ENCODE measurements around the gene TUT1. TPM values are rescaled to one million over a fixed set of nuclear protein-coding genes. Genes with fewer than 3 reads are reported as not detected.
"Not testable (repeated sequence)": the region's sequence is repeated elsewhere in the genome, so short reads cannot be mapped to it uniquely, and the experiment has no call there.

TUT1 gene
- total and polyA plus RNA-seq, 3 donors from 2014 or later = 24.3 to 30.0 (median 25.0) TPM

DNA sequence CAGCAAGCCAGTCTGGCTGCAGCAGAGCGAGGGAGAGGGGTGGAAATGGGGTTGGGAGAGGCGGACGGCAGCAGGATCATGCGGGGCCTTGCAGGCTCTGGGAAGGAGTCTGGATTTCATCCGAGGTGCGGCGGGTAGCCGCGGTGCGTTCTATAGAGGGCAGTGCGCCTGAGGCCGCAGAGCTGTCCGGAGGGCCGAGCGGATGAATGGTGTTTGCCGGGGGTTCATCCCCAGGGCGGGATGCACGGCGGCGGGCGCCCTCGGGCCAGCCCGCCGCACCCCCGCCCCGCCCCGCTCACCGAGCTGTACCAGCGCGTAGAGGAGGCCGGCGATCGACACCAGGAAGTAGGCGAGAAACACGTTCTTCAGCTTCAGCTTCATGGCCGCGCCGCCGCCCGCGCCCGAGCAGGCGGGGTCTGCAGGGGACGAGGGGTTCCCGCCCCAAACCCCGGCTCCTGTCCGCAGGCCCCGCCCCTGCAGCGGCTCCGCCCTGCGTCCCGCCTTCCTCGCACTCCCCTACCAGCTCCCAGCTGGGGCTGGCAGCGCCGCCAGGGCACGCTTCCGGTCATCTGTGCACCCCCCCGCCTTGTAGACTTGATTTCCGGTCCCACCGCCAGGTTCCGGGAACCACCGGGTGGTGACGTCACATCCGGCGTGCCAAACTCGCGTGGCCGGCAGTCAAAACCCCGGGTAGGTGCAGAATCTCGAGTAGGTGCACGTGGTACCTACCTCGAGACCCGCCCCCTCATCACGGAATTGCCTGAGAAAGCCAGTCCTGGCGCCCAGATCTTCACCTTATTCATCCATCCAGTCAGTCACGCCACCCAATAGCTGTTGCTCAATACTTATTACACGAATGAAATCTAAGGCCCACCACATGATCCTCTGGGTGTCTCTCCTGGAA, 30.5 kb upstream of the TUT1 start, which contains the start of gene B3GAT3:
B3GAT3 (minus strand) TSS at position 420 of the 904 bp plus-strand sequence; CDS start at position 381, 39 bp downstream.
- WGBS, 2 donors = 1% methylated on average over 18 to 76 of the region's 77 CpGs
- H3K36me3 ChIP-seq (ENCODE audit: low read depth, missing control alignments) = no peaks in the 10 kb centered on the region
- peak within 1 kb of the TSS; percentile 81 to 84 for H3K27ac ChIP-seq
- TF ChIP-seq, protein P1, sequence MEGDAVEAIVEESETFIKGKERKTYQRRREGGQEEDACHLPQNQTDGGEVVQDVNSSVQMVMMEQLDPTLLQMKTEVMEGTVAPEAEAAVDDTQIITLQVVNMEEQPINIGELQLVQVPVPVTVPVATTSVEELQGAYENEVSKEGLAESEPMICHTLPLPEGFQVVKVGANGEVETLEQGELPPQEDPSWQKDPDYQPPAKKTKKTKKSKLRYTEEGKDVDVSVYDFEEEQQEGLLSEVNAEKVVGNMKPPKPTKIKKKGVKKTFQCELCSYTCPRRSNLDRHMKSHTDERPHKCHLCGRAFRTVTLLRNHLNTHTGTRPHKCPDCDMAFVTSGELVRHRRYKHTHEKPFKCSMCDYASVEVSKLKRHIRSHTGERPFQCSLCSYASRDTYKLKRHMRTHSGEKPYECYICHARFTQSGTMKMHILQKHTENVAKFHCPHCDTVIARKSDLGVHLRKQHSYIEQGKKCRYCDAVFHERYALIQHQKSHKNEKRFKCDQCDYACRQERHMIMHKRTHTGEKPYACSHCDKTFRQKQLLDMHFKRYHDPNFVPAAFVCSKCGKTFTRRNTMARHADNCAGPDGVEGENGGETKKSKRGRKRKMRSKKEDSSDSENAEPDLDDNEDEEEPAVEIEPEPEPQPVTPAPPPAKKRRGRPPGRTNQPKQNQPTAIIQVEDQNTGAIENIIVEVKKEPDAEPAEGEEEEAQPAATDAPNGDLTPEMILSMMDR (IDR thresholded peaks at IDR 0.05) = peak in 2 of 3 experiments; percentile 27 to 30
- peak; percentile 20 for TF ChIP-seq POLR2A (IDR thresholded peaks at IDR 0.05)
- DNase-seq = peak; percentile 98
- H3K27me3 ChIP-seq = no peaks in the 10 kb centered on the region
- intact Hi-C loops (cut with DNase I; ENCODE audit: low total_unique reads) = no loop called here
- H3K9me3 ChIP-seq = no peaks in the 10 kb centered on the region
- peaks cover 7% of the 10 kb centered on the region for H3K4me1 ChIP-seq
- peak within 1 kb of the TSS; percentile 79 to 94 for H3K4me3 ChIP-seq

DNA sequence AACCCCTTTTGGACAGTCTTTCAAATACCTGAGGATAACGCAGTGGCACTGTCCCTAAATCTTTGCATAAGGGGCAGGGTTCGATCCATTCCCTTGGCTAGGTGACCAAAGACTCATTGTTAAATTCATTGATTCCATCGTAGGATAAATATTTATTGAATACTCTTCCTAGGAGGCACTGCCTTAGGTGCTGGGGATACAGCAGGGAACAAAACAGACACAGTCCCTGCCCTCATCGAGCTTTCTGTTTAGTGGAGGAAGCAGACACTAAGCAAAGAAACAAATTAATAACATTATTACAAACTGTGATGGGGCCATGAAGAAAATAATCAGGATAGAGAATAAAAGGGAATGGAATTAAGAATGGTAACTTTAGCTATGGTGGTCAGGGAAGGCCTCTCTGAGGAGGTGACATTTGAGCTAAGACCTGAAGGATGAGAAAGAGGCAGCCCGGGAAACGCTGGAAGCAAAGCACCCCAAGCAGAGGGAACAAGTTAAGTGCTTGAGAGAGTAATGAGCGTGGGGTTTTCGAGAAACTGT, 29.8 kb upstream of the TUT1 start:
- intact Hi-C loops (cut with DNase I; ENCODE audit: low total_unique reads) = no loop called here
- H3K36me3 ChIP-seq (ENCODE audit: low read depth, missing control alignments) = no peaks in the 10 kb centered on the region
- TF ChIP-seq POLR2A (IDR thresholded peaks at IDR 0.05) = no peak
- TF ChIP-seq, protein P1 (IDR thresholded peaks at IDR 0.05) = no peak
- no peak for DNase-seq
- WGBS, 2 donors = 21 to 23% methylated on average over 8 of the region's 8 CpGs
- no peaks in the 10 kb centered on the region for H3K9me3 ChIP-seq
- peak overlapping the region; percentile 81 to 84 for H3K27ac ChIP-seq
- peaks cover 7% of the 10 kb centered on the region for H3K4me1 ChIP-seq
- H3K27me3 ChIP-seq = no peaks in the 10 kb centered on the region
- peak overlapping the region; percentile 79 to 94 for H3K4me3 ChIP-seq

GRCh38 chr11:62616957-62617356, 25.6 kb upstream of the TUT1 start:
- H3K27me3 ChIP-seq; DNase-seq; H3K4me3 ChIP-seq; H3K36me3 ChIP-seq (ENCODE audit: low read depth, missing control alignments); H3K9me3 ChIP-seq; intact Hi-C loops (cut with DNase I; ENCODE audit: low total_unique reads); H3K27ac ChIP-seq: not testable (repeated sequence)
- H3K4me1 ChIP-seq = peaks cover 12% of the 10 kb centered on the region
- 91% methylated on average over 14 of the region's 14 CpGs; no CpG with 5 or more reads in 1 of the 2 donors for WGBS, 2 donors

DNA sequence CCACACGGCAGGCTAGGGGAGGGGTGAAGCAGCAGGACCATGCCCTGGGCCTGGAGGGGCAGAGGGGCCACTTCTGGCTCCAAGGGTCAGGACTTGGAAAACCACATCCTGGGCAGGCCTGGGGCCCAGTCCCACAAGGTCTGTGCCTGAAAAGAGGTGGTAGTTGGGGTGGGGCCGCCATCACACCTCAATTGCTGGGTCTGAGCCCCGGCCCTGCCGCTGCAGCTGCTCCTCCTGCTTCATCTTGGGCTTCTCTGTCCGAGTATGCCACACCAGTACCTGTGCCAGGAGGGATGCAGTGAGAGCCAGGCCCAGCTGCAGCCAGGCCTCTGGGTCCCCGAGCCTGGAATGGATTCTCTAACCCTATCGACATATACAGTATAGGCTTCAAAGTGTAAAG, 24.2 kb upstream of the TUT1 start:
- TF ChIP-seq, protein P1 (IDR thresholded peaks at IDR 0.05) = no peak
- TF ChIP-seq POLR2A (IDR thresholded peaks at IDR 0.05) = no peak
- Histone ChIP-seq H3K9me3 (no peaks in the 10 kb centered on the region), H3K27ac (no peak overlapping the region), H3K27me3 (no peaks in the 10 kb centered on the region), H3K4me1 (peaks cover 20% of the 10 kb centered on the region), H3K4me3 (no peak overlapping the region), H3K36me3 (ENCODE audit: low read depth, missing control alignments) (no peaks in the 10 kb centered on the region)
- 84 to 89% methylated on average over 4 to 7 of the region's 7 CpGs for WGBS, 2 donors
- intact Hi-C loops (cut with DNase I; ENCODE audit: low total_unique reads) = no loop called here
- no peak for DNase-seq

DNA sequence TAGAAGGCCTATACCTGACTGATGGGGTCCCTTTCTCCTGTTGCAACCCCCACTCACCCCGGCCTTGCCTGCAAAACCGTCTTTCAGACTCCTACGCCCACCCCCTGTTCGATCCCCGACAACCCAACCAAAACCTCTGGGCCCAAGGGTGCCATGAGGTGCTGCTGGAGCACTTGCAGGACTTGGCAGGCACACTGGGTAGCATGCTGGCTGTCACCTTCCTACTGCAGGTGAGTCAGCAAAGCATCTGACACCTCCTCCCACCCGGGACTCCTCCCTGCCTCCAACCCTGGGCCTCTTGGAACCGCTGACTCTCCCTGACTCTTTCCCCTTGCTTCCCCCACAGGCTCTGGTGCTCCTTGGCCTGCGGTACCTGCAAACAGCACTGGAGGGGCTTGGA, 23.0 kb upstream of the TUT1 start:
- no peaks in the 10 kb centered on the region for H3K36me3 ChIP-seq (ENCODE audit: low read depth, missing control alignments)
- H3K4me1 ChIP-seq = peaks cover 24% of the 10 kb centered on the region
- no peaks in the 10 kb centered on the region for H3K27me3 ChIP-seq
- TF ChIP-seq POLR2A (IDR thresholded peaks at IDR 0.05) = no peak
- TF ChIP-seq, protein P1 (IDR thresholded peaks at IDR 0.05) = no peak
- H3K27ac ChIP-seq = no peak overlapping the region
- H3K9me3 ChIP-seq = no peaks in the 10 kb centered on the region
- DNase-seq = no peak
- no peak overlapping the region for H3K4me3 ChIP-seq
- intact Hi-C loops (cut with DNase I; ENCODE audit: low total_unique reads) = no loop called here
- WGBS, 2 donors = 77% methylated on average over 8 of the region's 8 CpGs

Measured in testis (tissue), 3 donors.